Gastrocnemius medialis (tissue), 4 donors: ENCODE results near the gene MEF2D.

Source experiments
- CTCF ChIP-seq, 5 experiments: fragments of 450-650 bp in 3 of 5; fragments of 200-600 bp in 2 of 5; sonication (generic) in 2 of 5; IDR thresholded peaks in 4 of 5; conservative IDR thresholded peaks in 1 of 5; 1 replicate in 4 of 5; 2 replicates in 1 of 5; pipeline ENCODE4 v1.5.1; 2016 to 2019; ENCODE audit warnings: antibody characterized with exemption in 5 of 5, mild to moderate bottlenecking in 3 of 5, moderate library complexity in 3 of 5
- POLR2A ChIP-seq, 2 donors: fragments of 450-650 bp; IDR thresholded peaks; one replicate each; pipeline ENCODE4 v1.6.1; 2017; ENCODE audit warnings: antibody characterized with exemption in 2 of 2, mild to moderate bottlenecking in 2 of 2, moderate library complexity in 2 of 2

GRCh38 chr1:156546267-156546666 is 45.7 kb upstream of the MEF2D start:
- TF ChIP-seq CTCF (IDR thresholded peaks at IDR 0.05 in 4 of 5, conservative IDR thresholded peaks at IDR 0.05 in 1 of 5), result no peak
- TF ChIP-seq POLR2A (IDR thresholded peaks at IDR 0.05), result no peak
